Coronary artery (tissue), 2 donors: ENCODE measurements around the gene RADIL.

Source experiments
- DNase-seq: peaks from one replicate; pipeline ENCODE4 v3.0.0-alpha.2; 2017; ENCODE audit warnings: low spot score
- H3K27ac ChIP-seq, 2 donors: fragments of 200-600 bp; sonication (generic); one replicate each; pipeline ENCODE4 v1.5.1; 2016 to 2019
- H3K4me3 ChIP-seq: fragments of 200-600 bp; sonication (generic); 2 replicates; pipeline ENCODE4 v1.5.1; 2016; ENCODE audit warnings: mild to moderate bottlenecking, moderate library complexity
- CTCF ChIP-seq: fragments of 200-600 bp; sonication (generic); IDR thresholded peaks from one replicate; pipeline ENCODE4 v1.5.1; 2019; ENCODE audit warnings: antibody characterized with exemption

RADIL gene

GRCh38 chr7:4774658-4775249 is 108.8 kb downstream of the RADIL start:
- peak overlapping the region; percentile 91 to 95 for H3K27ac ChIP-seq
- no peak for DNase-seq
- H3K4me3 ChIP-seq, result peak overlapping the region; percentile 98
- no peak for TF ChIP-seq CTCF

GRCh38 chr7:4774007-4774406 is 109.5 kb downstream of the RADIL start:
- Histone ChIP-seq H3K4me3 (peak overlapping the region; percentile 98), H3K27ac (peak overlapping the region; percentile 91 to 95)
- TF ChIP-seq CTCF, result no peak
- DNase-seq, result no peak

- Histone ChIP-seq H3K4me3 (no peak overlapping the region), H3K27ac (no peak overlapping the region)
- no peak for TF ChIP-seq CTCF
- DNase-seq, result no peak
Measured at GRCh38 chr7:4772306-4772705, 111.2 kb downstream of the RADIL start.

- Histone ChIP-seq H3K4me3 (no peak overlapping the region), H3K27ac (no peak overlapping the region)
- no peak for DNase-seq
- TF ChIP-seq CTCF, result no peak
Measured at GRCh38 chr7:4771737-4772136, 111.8 kb downstream of the RADIL start.

GRCh38 chr7:4770886-4771285 is 112.6 kb downstream of the RADIL start:
- DNase-seq, result no peak
- no peak overlapping the region for H3K4me3 ChIP-seq
- no peak overlapping the region for H3K27ac ChIP-seq
- no peak for TF ChIP-seq CTCF

GRCh38 chr7:4769761-4770160 is 113.8 kb downstream of the RADIL start:
- H3K27ac ChIP-seq, result no peak overlapping the region
- no peak overlapping the region for H3K4me3 ChIP-seq
- no peak for TF ChIP-seq CTCF
- DNase-seq, result no peak
